Keratinocyte (primary cell): ENCODE results near the gene ZNFX1. TPM values are rescaled to one million over a fixed set of nuclear protein-coding genes. Genes with fewer than 3 reads are reported as not detected.

Experiments used
- DNase-seq: peaks from one replicate; pipeline ENCODE4 v3.0.0-alpha.2; 2011; ENCODE audit warnings: low read depth, missing footprints, low spot score
- FAIRE-seq: peaks from 2 replicates; lab custom pipeline; 2011; peaks lifted over from hg19 to GRCh38; lab: Jason Lieb, UNC
- H2AFZ ChIP-seq: 2 replicates; pipeline ENCODE4 v1.6.0; 2012; ENCODE audit warnings: low read length, control low read depth, inconsistent platforms; ENCODE audit not compliant: control insufficient read depth
- H3K27ac ChIP-seq: 2 replicates; pipeline ENCODE4 v1.5.1; 2011; ENCODE audit warnings: low read length; ENCODE audit not compliant: control insufficient read depth, insufficient read depth
- H3K27me3 ChIP-seq: 3 replicates; pipeline ENCODE4 v1.6.0; 2011; ENCODE audit warnings: low read length; ENCODE audit not compliant: control insufficient read depth, insufficient read depth; ENCODE audit errors: extremely low read depth
- H3K36me3 ChIP-seq, 2 experiments: 2 replicates in 1 of 2; 3 replicates in 1 of 2; pipeline ENCODE4 v1.5.1; 2011; ENCODE audit warnings: low read length in 2 of 2, mild to moderate bottlenecking in 1 of 2; ENCODE audit not compliant: control insufficient read depth in 2 of 2, insufficient read depth in 2 of 2; ENCODE audit errors: extremely low read depth in 1 of 2
- H3K4me1 ChIP-seq: 3 replicates; pipeline ENCODE4 v1.5.1; 2011; ENCODE audit warnings: low read length; ENCODE audit not compliant: control insufficient read depth, insufficient read depth; ENCODE audit errors: extremely low read depth
- H3K4me2 ChIP-seq: 3 replicates; pipeline ENCODE4 v1.6.0; 2011; ENCODE audit warnings: low read depth, low read length; ENCODE audit not compliant: control insufficient read depth, insufficient read depth; ENCODE audit errors: extremely low read depth
- H3K4me3 ChIP-seq, 3 experiments: fragments of 200-600 bp in 1 of 3; sonication (generic) in 1 of 3; 2 replicates in 2 of 3; 3 replicates in 1 of 3; pipeline ENCODE4 v1.5.1; 2011 to 2016; ENCODE audit warnings: low read length in 3 of 3, mild to moderate bottlenecking in 3 of 3, control low read depth in 2 of 3, inconsistent platforms in 1 of 3, low read depth in 1 of 3, mixed read lengths in 1 of 3, mixed run types in 1 of 3, moderate library complexity in 1 of 3; ENCODE audit not compliant: control insufficient read depth in 2 of 3, insufficient read depth in 2 of 3; ENCODE audit errors: extremely low read depth in 1 of 3
- H3K79me2 ChIP-seq: 2 replicates; pipeline ENCODE4 v1.6.0; 2012; ENCODE audit warnings: low read length; ENCODE audit not compliant: control insufficient read depth, insufficient read depth
- H3K9ac ChIP-seq: 3 replicates; pipeline ENCODE4 v1.6.0; 2011; ENCODE audit warnings: low read length; ENCODE audit not compliant: control insufficient read depth, insufficient read depth; ENCODE audit errors: extremely low read depth
- H3K9me1 ChIP-seq: 3 replicates; pipeline ENCODE4 v1.6.0; 2011; ENCODE audit warnings: low read length; ENCODE audit not compliant: control insufficient read depth, insufficient read depth; ENCODE audit errors: extremely low read depth
- H3K9me3 ChIP-seq: 2 replicates; pipeline ENCODE4 v1.5.1; 2012; ENCODE audit warnings: low read depth, low read length; ENCODE audit not compliant: control insufficient read depth
- H4K20me1 ChIP-seq: 3 replicates; pipeline ENCODE4 v1.6.0; 2011; ENCODE audit warnings: low read length; ENCODE audit not compliant: control insufficient read depth, insufficient read depth; ENCODE audit errors: extremely low read depth
- CTCF ChIP-seq, 3 experiments: IDR thresholded peaks in 1 of 3; conservative IDR thresholded peaks in 1 of 3; optimal IDR thresholded peaks in 1 of 3; 2 replicates in 2 of 3; 3 replicates in 1 of 3; pipeline versions ENCODE3 to v1.5.1; 2011; ENCODE audit warnings: low read length in 3 of 3, mild to moderate bottlenecking in 3 of 3, moderate library complexity in 2 of 3, control low read depth in 1 of 3, inconsistent platforms in 1 of 3; ENCODE audit not compliant: insufficient read depth in 2 of 3; ENCODE audit errors: extremely low read depth in 1 of 3
- EZH2 ChIP-seq: IDR thresholded peaks from one replicate; pipeline ENCODE4 v1.6.1; 2012; ENCODE audit warnings: inconsistent platforms, mild to moderate bottlenecking, low read length, moderate library complexity
- dilution Hi-C: fragments of 300-500 bp; cut with MboI; formaldehyde crosslinking; loops from one replicate; pipeline ENCODE4 v1.7.0; 2020; ENCODE audit warnings: low sequenced_read_pairs; ENCODE audit not compliant: extremely low pct_ligation_motif_present
- polyA plus RNA-seq, 5 experiments: library from polyadenylated mRNA; depleted of rRNA in 3 of 5; stranded (reverse) in 3 of 5; stranded (forward) in 1 of 5; unstranded in 1 of 5; fragments of >200 nt; gene quantifications; 1 replicate in 1 of 5; 2 replicates in 3 of 5; 3 replicates in 1 of 5; pipeline versions ENCODE4 v1.2.1 to v1.2.3, GENCODE V29; 2011 to 2012; ENCODE audit warnings: missing spikeins in 2 of 5, low read depth in 1 of 5, low replicate concordance in 1 of 5

ZNFX1 gene
- polyA plus RNA-seq, 1 donor (not counting 4 experiments of a cell fraction or from before 2014, with no cell fraction given) = 14.2 TPM

- H3K4me2 ChIP-seq = no peak overlapping the region
- peaks cover 25% of the 10 kb centered on the region for H4K20me1 ChIP-seq
- no peak for TF ChIP-seq CTCF (optimal IDR thresholded peaks at IDR 0.05 in 1 of 3, IDR thresholded peaks at IDR 0.05 in 1 of 3, conservative IDR thresholded peaks at IDR 0.05 in 1 of 3; ENCODE audit: extremely low read depth in 1 of 3, insufficient read depth in 2 of 3, low read length in 3 of 3)
- dilution Hi-C loops = no loop called here
- DNase-seq = no peak
- H3K4me1 ChIP-seq = peaks cover 13% of the 10 kb centered on the region
- H3K27ac ChIP-seq = no peak overlapping the region
- no peaks in the 10 kb centered on the region for H3K27me3 ChIP-seq
- no peaks in the 10 kb centered on the region for H3K9me3 ChIP-seq
- H3K36me3 ChIP-seq = peaks cover 27 to 51% of the 10 kb centered on the region in 2 experiments
- no peak overlapping the region for H3K4me3 ChIP-seq
- no peak overlapping the region for H2AFZ ChIP-seq
- H3K79me2 ChIP-seq = peaks cover 84% of the 10 kb centered on the region
- H3K9ac ChIP-seq = no peak overlapping the region
- peaks cover 2% of the 10 kb centered on the region for H3K9me1 ChIP-seq
- no peak for FAIRE-seq
Measured at GRCh38 chr20:49273696-49274277, 4.1 kb downstream of the ZNFX1 start.

GRCh38 chr20:49272654-49273053, 5.2 kb downstream of the ZNFX1 start:
- Histone ChIP-seq H3K27ac (no peak overlapping the region), H3K4me3 (no peak overlapping the region), H3K9ac (no peak overlapping the region), H3K4me2 (no peak overlapping the region), H2AFZ (no peak overlapping the region), H3K9me1 (peaks cover 2% of the 10 kb centered on the region), H4K20me1 (peaks cover 26% of the 10 kb centered on the region), H3K79me2 (peaks cover 89% of the 10 kb centered on the region), H3K36me3 (peaks cover 26 to 50% of the 10 kb centered on the region in 2 experiments), H3K27me3 (no peaks in the 10 kb centered on the region), H3K4me1 (peaks cover 13% of the 10 kb centered on the region), H3K9me3 (no peaks in the 10 kb centered on the region)
- dilution Hi-C loops = no loop called here
- DNase-seq (no peak), FAIRE-seq (no peak)
- no peak for TF ChIP-seq CTCF (optimal IDR thresholded peaks at IDR 0.05 in 1 of 3, IDR thresholded peaks at IDR 0.05 in 1 of 3, conservative IDR thresholded peaks at IDR 0.05 in 1 of 3; ENCODE audit: extremely low read depth in 1 of 3, insufficient read depth in 2 of 3, low read length in 3 of 3)
- TF ChIP-seq EZH2 = no peak
